NCI-H1105 (cell line): ENCODE measurements around the gene ADGRE2.
"Not testable (repeated sequence)": the region's sequence is repeated elsewhere in the genome, so short reads cannot be mapped to it uniquely, and the experiment has no call there.

Experiments used
- DNase-seq: peaks from one replicate; lab custom pipeline; 2025; lab: John Stamatoyannopoulos, UW

Gene ADGRE2

GRCh38 chr19:14778110-14778845, at the start of gene ADGRE2:
TSS of gene ADGRE2 (minus strand) at chr19:14778560. CDS start at chr19:14776756, 1,804 bp downstream.
- not testable (repeated sequence) for DNase-seq

GRCh38 chr19:14826006-14826405, 47.6 kb upstream of the ADGRE2 start:
- DNase-seq, result no peak

- no peak for DNase-seq
These were observed 43.6 kb upstream of the ADGRE2 start for GRCh38 chr19:14821937-14822336.

- DNase-seq, result no peak
These were observed 40.2 kb upstream of the ADGRE2 start for GRCh38 chr19:14818588-14818987.

- no peak for DNase-seq
These were observed 38.7 kb upstream of the ADGRE2 start for GRCh38 chr19:14817052-14817451.

GRCh38 chr19:14814982-14815652, 36.8 kb upstream of the ADGRE2 start:
- no peak for DNase-seq

GRCh38 chr19:14809272-14810057, 31.1 kb upstream of the ADGRE2 start:
- DNase-seq, result no peak

- DNase-seq, result no peak
These were observed 26.4 kb upstream of the ADGRE2 start for GRCh38 chr19:14804765-14805164.

GRCh38 chr19:14798760-14799159, 20.4 kb upstream of the ADGRE2 start:
- no peak for DNase-seq

GRCh38 chr19:14796021-14796420, 17.7 kb upstream of the ADGRE2 start:
- no peak for DNase-seq

GRCh38 chr19:14795078-14795721, 16.8 kb upstream of the ADGRE2 start:
- DNase-seq, result no peak

- peak; percentile 48 for DNase-seq
These were observed 13.9 kb upstream of the ADGRE2 start for GRCh38 chr19:14792250-14792649.

GRCh38 chr19:14786421-14786851, 8.1 kb upstream of the ADGRE2 start:
- no peak for DNase-seq

GRCh38 chr19:14785102-14785793, 6.9 kb upstream of the ADGRE2 start:
- DNase-seq, result not testable (repeated sequence)

- not testable (repeated sequence) for DNase-seq
These were observed 6.4 kb upstream of the ADGRE2 start for GRCh38 chr19:14784730-14785101.

GRCh38 chr19:14783410-14783998, 5.1 kb upstream of the ADGRE2 start:
- DNase-seq, result not testable (repeated sequence)

GRCh38 chr19:14782626-14783409, 4.5 kb upstream of the ADGRE2 start:
- DNase-seq, result no peak

- not testable (repeated sequence) for DNase-seq
These were observed 3.6 kb upstream of the ADGRE2 start for GRCh38 chr19:14781713-14782536.

- DNase-seq, result not testable (repeated sequence)
These were observed 2.4 kb upstream of the ADGRE2 start for GRCh38 chr19:14780622-14781225.
